ENCODE measurements around the gene NOL9. TPM values are rescaled to one million over a fixed set of nuclear protein-coding genes. Genes with fewer than 3 reads are reported as not detected.

The NOL9 gene
- total and polyA plus RNA-seq, 2 donors (not counting 3 experiments of a cell fraction or from before 2014, with no cell fraction given) = 14.1 to 42.9 TPM

- Histone ChIP-seq H3K27me3 (ENCODE audit: control insufficient read depth in 2 of 2, insufficient read depth in 2 of 2, low read length in 2 of 2) (no peaks in the 10 kb centered on the region), H3K27ac (ENCODE audit: insufficient read depth, low read depth, low read length) (peak overlapping the region; percentile 74), H3K9me3 (replicated peaks; ENCODE audit: control insufficient read depth, insufficient read depth, low read length) (no peaks in the 10 kb centered on the region), H3K4me1 (ENCODE audit: control insufficient read depth, extremely low read depth, insufficient read depth, low read length) (peaks cover 18% of the 10 kb centered on the region), H4K20me1 (replicated peaks; ENCODE audit: control insufficient read depth, extremely low read depth, insufficient read depth, low read length) (no peaks in the 10 kb centered on the region), H3K36me3 (ENCODE audit: control insufficient read depth in 2 of 2, extremely low read depth in 1 of 2, insufficient read depth in 2 of 2, low read length in 2 of 2) (no peaks in the 10 kb centered on the region), H3K79me2 (ENCODE audit: control insufficient read depth, insufficient read depth, low read length) (peaks cover 37% of the 10 kb centered on the region), H2AFZ (ENCODE audit: low read depth, low read length) (peak overlapping the region; percentile 24), H3K9ac (replicated peaks; ENCODE audit: extremely low read depth, insufficient read depth, low read length) (peak overlapping the region; percentile 82), H3K9me1 (replicated peaks; ENCODE audit: control insufficient read depth, extremely low read depth, insufficient read depth, low read length) (no peaks in the 10 kb centered on the region), H3K4me2 (ENCODE audit: insufficient read depth, low read length) (peak overlapping the region; percentile 65), H3K4me3 (replicated peaks in 1 of 3; ENCODE audit: insufficient read depth in 1 of 3, low read depth in 1 of 3, low read length in 3 of 3) (peak overlapping the region; percentile 66 to 84 (median 74))
- DNase-seq (ENCODE audit: low read depth, low spot score) (peak; percentile 41), FAIRE-seq (peak; percentile 60)
- BruUV-seq (replicated peaks) = TSS peak; percentile 9
- POLR2A ChIA-PET = no interaction called here
- dilution Hi-C loops (cut with MboI; ENCODE audit: extremely low pct_ligation_motif_present, low sequenced_read_pairs) = no loop called here
- intact Hi-C loops (cut with micrococcal nuclease) = loop anchor here (1.0 to 5.0 kb wide), 7 partner anchors 10 to 161 kb away; partner anchors contain the start of gene NOL9
- TF ChIP-seq GATA2 (IDR thresholded peaks at IDR 0.05; ENCODE audit: insufficient read depth, insufficient read length, low read depth, low read length) (no peak), JUN (IDR thresholded peaks at IDR 0.05; ENCODE audit: borderline replicate concordance, insufficient read depth, insufficient read length, low read depth) (no peak), POLR2AphosphoS5 (IDR thresholded peaks at IDR 0.05; ENCODE audit: insufficient read depth, low read depth, low read length) (peak; percentile 81), FOS (IDR thresholded peaks at IDR 0.05; ENCODE audit: borderline replicate concordance, insufficient read depth, low read length) (no peak), EZH2 (IDR thresholded peaks at IDR 0.05; ENCODE audit: borderline replicate concordance, low read depth, low read length, severe bottlenecking) (no peak), POLR2A (IDR thresholded peaks at IDR 0.05; ENCODE audit: low read depth, low read length) (peak; percentile 92), MAX (IDR thresholded peaks at IDR 0.05; ENCODE audit: insufficient read depth, insufficient read length) (no peak), MYC (IDR thresholded peaks at IDR 0.05; ENCODE audit: low read depth, low read length) (no peak)
- TF ChIP-seq, protein P1, sequence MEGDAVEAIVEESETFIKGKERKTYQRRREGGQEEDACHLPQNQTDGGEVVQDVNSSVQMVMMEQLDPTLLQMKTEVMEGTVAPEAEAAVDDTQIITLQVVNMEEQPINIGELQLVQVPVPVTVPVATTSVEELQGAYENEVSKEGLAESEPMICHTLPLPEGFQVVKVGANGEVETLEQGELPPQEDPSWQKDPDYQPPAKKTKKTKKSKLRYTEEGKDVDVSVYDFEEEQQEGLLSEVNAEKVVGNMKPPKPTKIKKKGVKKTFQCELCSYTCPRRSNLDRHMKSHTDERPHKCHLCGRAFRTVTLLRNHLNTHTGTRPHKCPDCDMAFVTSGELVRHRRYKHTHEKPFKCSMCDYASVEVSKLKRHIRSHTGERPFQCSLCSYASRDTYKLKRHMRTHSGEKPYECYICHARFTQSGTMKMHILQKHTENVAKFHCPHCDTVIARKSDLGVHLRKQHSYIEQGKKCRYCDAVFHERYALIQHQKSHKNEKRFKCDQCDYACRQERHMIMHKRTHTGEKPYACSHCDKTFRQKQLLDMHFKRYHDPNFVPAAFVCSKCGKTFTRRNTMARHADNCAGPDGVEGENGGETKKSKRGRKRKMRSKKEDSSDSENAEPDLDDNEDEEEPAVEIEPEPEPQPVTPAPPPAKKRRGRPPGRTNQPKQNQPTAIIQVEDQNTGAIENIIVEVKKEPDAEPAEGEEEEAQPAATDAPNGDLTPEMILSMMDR (IDR thresholded peaks at IDR 0.05; ENCODE audit: extremely low read depth in 1 of 2, insufficient read depth in 1 of 2, low read depth in 1 of 2, low read length in 2 of 2) = peak in 1 of 2 donors; percentile 26
- CTCF ChIA-PET = interaction anchor here (0.6 to 10.9 kb wide), 24 partner anchors 10 to 239 kb away, joined by 3 to 113 read pairs (median 4); partner anchors contain the start of genes NOL9, THAP3 and ZBTB48
Observed at GRCh38 chr1:6485168-6486101, 68.9 kb downstream of the NOL9 start.

Measured in endothelial cell of umbilical vein (primary cell).